ENCODE data around the gene METTL8.

GRCh38 chr2:171479154-171479814, 45.5 kb upstream of the METTL8 start:
- no peak for TF ChIP-seq CTCF (IDR thresholded peaks at IDR 0.05; ENCODE audit: borderline replicate concordance, extremely low read depth, low read length, poor library complexity, severe bottlenecking)
- no peak for TF ChIP-seq EZH2 (IDR thresholded peaks at IDR 0.05; ENCODE audit: borderline replicate concordance, low read depth, low read length, severe bottlenecking)

All from DND-41 (cell line).